ENCODE results near the gene FGD3. TPM values are rescaled to one million over a fixed set of nuclear protein-coding genes. Genes with fewer than 3 reads are reported as not detected.

The FGD3 gene
- total RNA-seq, 1 donor: not detected

GRCh38 chr9:93084471-93084881, 137.2 kb downstream of the FGD3 start:
- Histone ChIP-seq H3K4me1 (ENCODE audit: insufficient read depth, low read length) (peaks cover 15% of the 10 kb centered on the region), H4K20me1 (ENCODE audit: insufficient read depth, low read length) (no peaks in the 10 kb centered on the region), H2AFZ (ENCODE audit: low read length) (no peak overlapping the region), H3K9me3 (ENCODE audit: low read depth, low read length) (peaks cover 2% of the 10 kb centered on the region), H3K4me2 (ENCODE audit: insufficient read depth, low read length) (no peak overlapping the region), H3K27ac (ENCODE audit: low read depth, low read length) (no peak overlapping the region), H3K4me3 (ENCODE audit: insufficient read depth, low read length) (no peak overlapping the region), H3K27me3 (ENCODE audit: insufficient read depth, low read length) (no peaks in the 10 kb centered on the region), H3K36me3 (ENCODE audit: insufficient read depth, low read length) (no peaks in the 10 kb centered on the region), H3K79me2 (ENCODE audit: insufficient read depth, low read length) (no peaks in the 10 kb centered on the region)
- no peak for DNase-seq (ENCODE audit: insufficient read length, low spot score, missing footprints)
- no peak for TF ChIP-seq CTCF (IDR thresholded peaks at IDR 0.05; ENCODE audit: extremely low read depth, low read depth, low read length)

GRCh38 chr9:93085676-93086075, 138.4 kb downstream of the FGD3 start:
- peaks cover 12% of the 10 kb centered on the region for H3K4me1 ChIP-seq (ENCODE audit: insufficient read depth, low read length)
- TF ChIP-seq CTCF (IDR thresholded peaks at IDR 0.05; ENCODE audit: extremely low read depth, low read depth, low read length): no peak

More at GRCh38 chr9:93085676-93086075, 138.4 kb downstream of the FGD3 start:
- H3K79me2 ChIP-seq (ENCODE audit: insufficient read depth, low read length): no peaks in the 10 kb centered on the region
- H2AFZ ChIP-seq (ENCODE audit: low read length): no peak overlapping the region
- peaks cover 6% of the 10 kb centered on the region for H3K9me3 ChIP-seq (ENCODE audit: low read depth, low read length)
- DNase-seq (ENCODE audit: insufficient read length, low spot score, missing footprints): no peak
- H3K27ac ChIP-seq (ENCODE audit: low read depth, low read length): no peak overlapping the region
- no peaks in the 10 kb centered on the region for H3K27me3 ChIP-seq (ENCODE audit: insufficient read depth, low read length)
- no peaks in the 10 kb centered on the region for H4K20me1 ChIP-seq (ENCODE audit: insufficient read depth, low read length)
- H3K4me3 ChIP-seq (ENCODE audit: insufficient read depth, low read length): no peak overlapping the region
- no peaks in the 10 kb centered on the region for H3K36me3 ChIP-seq (ENCODE audit: insufficient read depth, low read length)
- H3K4me2 ChIP-seq (ENCODE audit: insufficient read depth, low read length): no peak overlapping the region

Other genes starting within 250 kb of the FGD3 start
- 31.8 and 33.3 TPM in 2 replicates for gene BICD2, start 182.7 kb upstream of the FGD3 start, total RNA-seq
- 13.0 and 14.4 TPM in 2 replicates for gene ZNF484, start 69.5 kb upstream of the FGD3 start, total RNA-seq
- 0.36 and 0.88 TPM in 2 replicates for gene SUSD3, start 111.2 kb downstream of the FGD3 start, total RNA-seq
- gene CARD19, start 148.7 kb downstream of the FGD3 start, total RNA-seq: 38.4 and 38.6 TPM in 2 replicates
- gene NINJ1, start 186.7 kb downstream of the FGD3 start, total RNA-seq: 33.6 and 34.7 TPM in 2 replicates
- not detected in 2 replicates for gene WNK2, start 236.6 kb downstream of the FGD3 start, total RNA-seq